HepG2 (cell line): ENCODE results near the gene ATP1A2. TPM values are rescaled to one million over a fixed set of nuclear protein-coding genes. Genes with fewer than 3 reads are reported as not detected.

ENCODE experiments used
- ATAC-seq: fragments of 200-7000 bp; cut with Tn5 transposase; 3 replicates; pipeline ENCODE4 v1.9.1; 2020; ENCODE audit warnings: mild to moderate bottlenecking, moderate library complexity
- BruUV-seq: library from RNA; stranded (reverse); fragments of 400-500 nt; replicated peaks from 2 replicates; lab custom pipeline; 2021; lab: Mats Ljungman, UMichigan
- CTCF ChIA-PET: fragments of 300-600 bp; formaldehyde crosslinking; extraction: SDS; loops from one replicate; lab custom pipeline; 2021; ENCODE audit warnings: low total read pairs, inconsistent platforms, low intra/inter-chr PET ratio; lab: Yijun Ruan, JAX
- POLR2A ChIA-PET: fragments of 350-600 bp; sonication (Branson Sonifier 250); formaldehyde crosslinking; loops from one replicate; lab custom pipeline; 2020; ENCODE audit warnings: antibody characterized with exemption, inconsistent platforms; lab: Yijun Ruan, JAX
- DNase-seq: peaks from one replicate; pipeline ENCODE4 v3.0.0-alpha.2; 2015; ENCODE audit warnings: low spot score
- FAIRE-seq: peaks from 3 replicates; lab custom pipeline; 2011; peaks lifted over from hg19 to GRCh38; lab: Jason Lieb, UNC
- H2AFZ ChIP-seq: one replicate; pipeline ENCODE4 v1.6.1; 2011; ENCODE audit warnings: low read length, inconsistent platforms
- H3K27ac ChIP-seq: fragments of 300-600 bp; 3 replicates; pipeline ENCODE4 v1.8.0; 2011; ENCODE audit warnings: mixed run types, mild to moderate bottlenecking, mixed read lengths, low read length, inconsistent platforms; ENCODE audit not compliant: insufficient read depth; ENCODE audit errors: extremely low read length
- H3K27me3 ChIP-seq, 2 experiments: fragments of 200-600 bp in 1 of 2; 2 replicates in 1 of 2; 3 replicates in 1 of 2; pipeline versions ENCODE4 v1.6.0 to v1.8.0; 2011; ENCODE audit warnings: low read length in 2 of 2, mild to moderate bottlenecking in 2 of 2, moderate library complexity in 2 of 2, inconsistent platforms in 1 of 2; ENCODE audit not compliant: insufficient read depth in 2 of 2, control insufficient read depth in 1 of 2
- H3K36me3 ChIP-seq, 2 experiments: fragments of 200-600 bp in 1 of 2; replicated peaks in 1 of 2; 2 replicates in 1 of 2; 3 replicates in 1 of 2; pipeline versions ENCODE4 v1.5.1 to v1.8.0; 2011; ENCODE audit warnings: low read length in 2 of 2, inconsistent platforms in 1 of 2; ENCODE audit not compliant: insufficient read depth in 2 of 2, control insufficient read depth in 1 of 2
- H3K4me1 ChIP-seq: 2 replicates; pipeline ENCODE4 v1.5.1; 2012; ENCODE audit warnings: low read length, inconsistent platforms; ENCODE audit not compliant: insufficient read depth
- H3K4me2 ChIP-seq: 2 replicates; pipeline ENCODE4 v1.6.0; 2011; ENCODE audit warnings: low read depth, low read length, inconsistent platforms
- H3K4me3 ChIP-seq, 3 experiments: fragments of 200-600 bp in 1 of 3; sonication (generic), shearing (Covaris generic) in 1 of 3; replicated peaks in 1 of 3; 2 replicates each; pipeline ENCODE4 v1.5.1; 2011 to 2016; ENCODE audit warnings: low read length in 3 of 3, inconsistent platforms in 2 of 3, low read depth in 2 of 3, mild to moderate bottlenecking in 2 of 3, control low read depth in 1 of 3, mixed read lengths in 1 of 3; ENCODE audit not compliant: insufficient read depth in 1 of 3
- H3K79me2 ChIP-seq: one replicate; pipeline ENCODE4 v1.6.1; 2011; ENCODE audit warnings: low read length, inconsistent platforms; ENCODE audit not compliant: insufficient read depth
- H3K9ac ChIP-seq: 2 replicates; pipeline ENCODE4 v1.6.0; 2011; ENCODE audit warnings: mild to moderate bottlenecking, low read depth, low read length, inconsistent platforms; ENCODE audit not compliant: insufficient read depth
- H3K9me3 ChIP-seq: 2 replicates; pipeline ENCODE4 v1.5.1; 2012; ENCODE audit warnings: mild to moderate bottlenecking, low read length
- H4K20me1 ChIP-seq: 2 replicates; pipeline ENCODE4 v1.6.0; 2011; ENCODE audit warnings: inconsistent platforms, mild to moderate bottlenecking, low read length, moderate library complexity; ENCODE audit not compliant: insufficient read depth
- CREB1 ChIP-seq, 2 experiments: fragments of 450-650 bp in 1 of 2; IDR thresholded peaks; 2 replicates each; pipeline ENCODE4 v1.6.1; 2016 to 2017; ENCODE audit warnings: control low read depth in 1 of 2, mild to moderate bottlenecking in 1 of 2, missing compliant biosample characterization in 1 of 2, missing genetic modification characterization in 1 of 2
- FOXP4 ChIP-seq: sonication (generic); formaldehyde crosslinking; IDR thresholded peaks from 2 replicates; pipeline ENCODE4 v1.4.0; 2020; ENCODE audit warnings: missing genetic modification reagents
- ISL2 ChIP-seq: sonication (generic); formaldehyde crosslinking; IDR thresholded peaks from 2 replicates; pipeline ENCODE4 v1.5.0; 2020; ENCODE audit warnings: missing genetic modification reagents
- KLF15 ChIP-seq: sonication (generic); formaldehyde crosslinking; IDR thresholded peaks from 2 replicates; pipeline ENCODE4 v1.8.1; 2023; ENCODE audit warnings: borderline replicate concordance, mild to moderate bottlenecking, inconsistent platforms, missing genetic modification reagents, mixed read lengths
- KLF16 ChIP-seq, 2 experiments: sonication (generic) in 1 of 2; formaldehyde crosslinking in 1 of 2; IDR thresholded peaks; 2 replicates each; pipeline versions ENCODE4 v1.6.1 to v1.8.0; 2016 to 2023; ENCODE audit warnings: missing genetic modification reagents in 2 of 2, missing compliant biosample characterization in 1 of 2
- MEF2D ChIP-seq: sonication (generic); formaldehyde crosslinking; IDR thresholded peaks from 2 replicates; pipeline ENCODE4 v1.5.1; 2020; ENCODE audit warnings: mild to moderate bottlenecking, missing genetic modification reagents
- NCOR1 ChIP-seq: fragments of 200-600 bp; sonication (generic); IDR thresholded peaks from 2 replicates; pipeline ENCODE4 v1.7.0; 2017; ENCODE audit warnings: antibody characterized with exemption, low read length, borderline replicate concordance
- PAF1 ChIP-seq: IDR thresholded peaks from 2 replicates; pipeline ENCODE4 v1.6.1; 2016; ENCODE audit warnings: missing genetic modification reagents, missing compliant biosample characterization
- PITX1 ChIP-seq: sonication (generic); formaldehyde crosslinking; IDR thresholded peaks from 2 replicates; pipeline ENCODE4 v1.5.1; 2020; ENCODE audit warnings: mild to moderate bottlenecking, missing genetic modification reagents
- STAG1 ChIP-seq: sonication (generic); formaldehyde crosslinking; IDR thresholded peaks from 2 replicates; pipeline ENCODE4 v1.4.0; 2020; ENCODE audit warnings: missing genetic modification reagents
- ZFP1 ChIP-seq: IDR thresholded peaks from 2 replicates; pipeline ENCODE4 v1.6.1; 2016
- ZNF121 ChIP-seq: sonication (generic); formaldehyde crosslinking; IDR thresholded peaks from 2 replicates; pipeline ENCODE4 v1.5.0; 2020; ENCODE audit warnings: mild to moderate bottlenecking, missing genetic modification reagents
- ZNF251 ChIP-seq: sonication (generic); formaldehyde crosslinking; IDR thresholded peaks from 2 replicates; pipeline ENCODE4 v1.9.0; 2021; ENCODE audit warnings: mild to moderate bottlenecking, missing genetic modification reagents
- ZNF772 ChIP-seq: sonication (generic); formaldehyde crosslinking; IDR thresholded peaks from 2 replicates; pipeline ENCODE4 v1.5.0; 2020; ENCODE audit warnings: mild to moderate bottlenecking, missing genetic modification reagents
- ZUFSP ChIP-seq: sonication (generic); formaldehyde crosslinking; IDR thresholded peaks from 2 replicates; pipeline ENCODE4 v1.9.0; 2021; ENCODE audit warnings: missing genetic modification reagents, mild to moderate bottlenecking, borderline replicate concordance
- WGBS: methylation state at CpG from one replicate; pipeline ENCODE4 v1.1.6; 2017; ENCODE audit warnings: low lambda C conversion rate; 5-methylcytosine and 5-hydroxymethylcytosine counted together
- in situ Hi-C: cut with HindIII; loops from 2 replicates; pipeline ENCODE4 v1.10.0; 2017; ENCODE audit warnings: low pct_unique_long_range_greater_than_20kb; ENCODE audit not compliant: extremely low pct_ligation_motif_present
- intact Hi-C: fragments of 100-400 bp; cut with micrococcal nuclease; formaldehyde crosslinking; loops from one replicate; pipeline ENCODE4 v1.10.0; 2022; ENCODE audit not compliant: unreplicated experiment
- polyA plus RNA-seq, 8 experiments: library from polyadenylated mRNA; depleted of rRNA in 3 of 8; stranded (reverse) in 7 of 8; unstranded in 1 of 8; fragments of >200 nt; fragmentation: Illumina TruSeq in 4 of 8; extraction: Trizol in 4 of 8; gene quantifications; 2 replicates each; pipeline versions ENCODE4 v1.2.1 to v1.2.3, GENCODE V29; 2011 to 2016; ENCODE audit warnings: low read depth in 4 of 8, missing spikeins in 1 of 8, mixed read lengths in 1 of 8; ENCODE audit not compliant: insufficient read depth in 1 of 8
- total RNA-seq, 5 experiments: library from RNA; depleted of rRNA; stranded (reverse); fragments of >200 nt; fragmentation: Illumina TruSeq; extraction: Trizol; gene quantifications; 2 replicates each; pipeline ENCODE4 v1.2.3, GENCODE V29; 2016; ENCODE audit warnings: low read depth in 1 of 5
- TF ChIP-seq, protein P1 (sequence below): sonication (generic); formaldehyde crosslinking; IDR thresholded peaks from 2 replicates; pipeline ENCODE4 v1.5.0; 2020; ENCODE audit warnings: mild to moderate bottlenecking, low read depth, missing genetic modification reagents, borderline replicate concordance

The ATP1A2 gene
- total and polyA plus RNA-seq, 2 of the 13 experiments (the other 11 are each of a cell fraction or from before 2014, with no cell fraction given): 0.16 TPM; not detected in 1

DNA sequence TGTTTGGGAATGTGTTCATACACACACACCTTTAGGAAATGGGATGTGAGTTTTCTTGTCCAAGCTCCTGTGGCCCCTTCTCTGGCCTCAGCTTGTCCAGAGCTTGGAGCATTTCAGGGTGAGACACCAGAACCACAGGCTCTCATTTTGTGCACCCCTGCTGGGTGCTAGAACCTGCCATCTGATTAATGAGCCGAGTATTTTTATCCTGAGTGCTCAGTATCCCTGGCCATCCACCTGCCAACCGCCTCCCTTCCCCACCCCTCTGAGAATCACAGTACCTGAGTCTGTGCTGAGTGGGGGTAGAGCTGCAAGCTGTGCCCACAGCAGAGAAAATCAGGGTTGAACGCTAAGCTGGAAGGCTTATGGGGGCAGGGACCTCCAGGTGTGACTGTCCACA lies 76.2 kb downstream of the ATP1A2 start:
- 0% methylated on average over 1 of the region's 3 CpGs for WGBS
- H3K36me3 ChIP-seq: no peaks in the 10 kb centered on the region
- TF ChIP-seq CREB1 (IDR thresholded peaks at IDR 0.05) (no peak), CREB1 (CRISPR knock-in tag; IDR thresholded peaks at IDR 0.05) (no peak), MEF2D (no peak), PITX1 (CRISPR knock-in tag) (no peak), STAG1 (CRISPR knock-in tag) (no peak), PAF1 (CRISPR knock-in tag) (no peak)
- no peaks in the 10 kb centered on the region for H3K79me2 ChIP-seq
- H3K4me2 ChIP-seq: no peak overlapping the region
- POLR2A ChIA-PET: no interaction called here
- H3K9me3 ChIP-seq: no peaks in the 10 kb centered on the region
- no peak overlapping the region for H3K27ac ChIP-seq
- no peak overlapping the region for H2AFZ ChIP-seq
- in situ Hi-C loops: loop anchor here (5.0 kb wide), 2 partner anchors 61 to 101 kb away; no protein-coding TSS in a partner anchor
- no peak for FAIRE-seq
- intact Hi-C loops: loop anchor here (10.0 kb wide), 1 partner anchor 183 kb away; no protein-coding TSS in a partner anchor
- no peaks in the 10 kb centered on the region for H4K20me1 ChIP-seq
- DNase-seq: no peak
- peaks cover 1 to 24% of the 10 kb centered on the region in 2 experiments; a peak in 3 of 5 replicates for H3K27me3 ChIP-seq
- peaks cover 43% of the 10 kb centered on the region for H3K4me1 ChIP-seq
- ATAC-seq: no peak
- CTCF ChIA-PET: no interaction called here
- no TSS peak for BruUV-seq
- no peak overlapping the region for H3K9ac ChIP-seq
- H3K4me3 ChIP-seq: no peak overlapping the region

GRCh38 chr1:160192234-160192633 lies 76.7 kb downstream of the ATP1A2 start:
- no peak overlapping the region for H3K27ac ChIP-seq
- no peak overlapping the region for H3K4me3 ChIP-seq
- no peak overlapping the region for H3K4me2 ChIP-seq
- FAIRE-seq: no peak
- no peak overlapping the region for H2AFZ ChIP-seq
- H3K79me2 ChIP-seq: no peaks in the 10 kb centered on the region
- no peak for DNase-seq
- ChIA-PET POLR2A (no interaction called here), CTCF (interaction anchor here (1.6 to 2.0 kb wide), 4 partner anchors 27 to 184 kb away, joined by 8 to 13 read pairs (median 12); no protein-coding TSS in a partner anchor)
- no peak overlapping the region for H3K9ac ChIP-seq
- in situ Hi-C loops: loop anchor here (5.0 kb wide), 2 partner anchors 60 to 100 kb away; no protein-coding TSS in a partner anchor
- peaks cover 39% of the 10 kb centered on the region for H3K4me1 ChIP-seq
- intact Hi-C loops: loop anchor here (10.0 kb wide), 1 partner anchor 183 kb away; no protein-coding TSS in a partner anchor
- H3K36me3 ChIP-seq: no peaks in the 10 kb centered on the region
- no peaks in the 10 kb centered on the region for H3K9me3 ChIP-seq
- H4K20me1 ChIP-seq: no peaks in the 10 kb centered on the region
- H3K27me3 ChIP-seq: peaks cover 1 to 24% of the 10 kb centered on the region in 2 experiments; a peak in 3 of 5 replicates
- BruUV-seq: no TSS peak
- no peak for ATAC-seq
- no peak for TF ChIP-seq ZNF121 (CRISPR knock-in tag)
- no peak for TF ChIP-seq ISL2 (CRISPR knock-in tag)
- TF ChIP-seq KLF15 (CRISPR knock-in tag): no peak
- no peak for TF ChIP-seq ZFP1 (CRISPR knock-in tag)
- no peak for TF ChIP-seq FOXP4 (CRISPR knock-in tag)
- TF ChIP-seq, protein P1, sequence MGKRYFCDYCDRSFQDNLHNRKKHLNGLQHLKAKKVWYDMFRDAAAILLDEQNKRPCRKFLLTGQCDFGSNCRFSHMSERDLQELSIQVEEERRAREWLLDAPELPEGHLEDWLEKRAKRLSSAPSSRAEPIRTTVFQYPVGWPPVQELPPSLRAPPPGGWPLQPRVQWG (CRISPR knock-in tag): no peak
- no peak for TF ChIP-seq ZNF251 (CRISPR knock-in tag)
- TF ChIP-seq NCOR1: no peak
- no peak for TF ChIP-seq ZNF772 (CRISPR knock-in tag)
- TF ChIP-seq KLF16 (CRISPR knock-in tag; IDR thresholded peaks at IDR 0.05): no peak
- no peak for TF ChIP-seq ZUFSP (CRISPR knock-in tag)
